GM21423 (cell line): ENCODE data around the gene C5.
"Not testable (repeated sequence)": the region's sequence is repeated elsewhere in the genome, so short reads cannot be mapped to it uniquely, and the experiment has no call there.

Experiments used
- ATAC-seq: cut with Tn5 transposase; IDR thresholded peaks from one replicate; pipeline ENCODE4 v1.9.1; 2021; ENCODE audit warnings: mild to moderate bottlenecking, moderate library complexity; ENCODE audit not compliant: unreplicated experiment

Gene C5

GRCh38 chr9:121050128-121050988 lies at the start of gene C5:
TSS of gene C5 (minus strand) at chr9:121050275. CDS start at chr9:121050246, 29 bp downstream.
- ATAC-seq, result no peak

GRCh38 chr9:121098567-121099198 lies 48.6 kb upstream of the C5 start:
- ATAC-seq, result no peak

GRCh38 chr9:121095057-121095456 lies 45.0 kb upstream of the C5 start:
- ATAC-seq, result no peak

GRCh38 chr9:121090743-121091142 lies 40.7 kb upstream of the C5 start:
- not testable (repeated sequence) for ATAC-seq

GRCh38 chr9:121088576-121088975 lies 38.5 kb upstream of the C5 start:
- ATAC-seq, result no peak

GRCh38 chr9:121085661-121086060 lies 35.6 kb upstream of the C5 start:
- ATAC-seq, result no peak

- ATAC-seq, result no peak
Observed at GRCh38 chr9:121082075-121082474, 32.0 kb upstream of the C5 start.

GRCh38 chr9:121075251-121076036 lies 25.4 kb upstream of the C5 start:
- peak; percentile 8 for ATAC-seq

GRCh38 chr9:121074370-121075250 lies 24.5 kb upstream of the C5 start, which contains the start of gene CNTRL:
TSS of gene CNTRL (plus strand) at chr9:121074955. CDS start at chr9:121088327, 13,372 bp downstream.
- peak; percentile 69 for ATAC-seq

GRCh38 chr9:121073038-121073437 lies 23.0 kb upstream of the C5 start:
- no peak for ATAC-seq

- ATAC-seq, result peak; percentile 41
Observed at GRCh38 chr9:121071756-121072421, 21.8 kb upstream of the C5 start.

- peak; percentile 7 for ATAC-seq
Observed at GRCh38 chr9:121071370-121071755, 21.3 kb upstream of the C5 start.

GRCh38 chr9:121069396-121069795 lies 19.3 kb upstream of the C5 start:
- ATAC-seq, result no peak

- no peak for ATAC-seq
Observed at GRCh38 chr9:121067640-121068039, 17.6 kb upstream of the C5 start.

- ATAC-seq, result no peak
Observed at GRCh38 chr9:121066850-121067249, 16.8 kb upstream of the C5 start.

- no peak for ATAC-seq
Observed at GRCh38 chr9:121059998-121060636, 10.0 kb upstream of the C5 start.

GRCh38 chr9:121059513-121059912 lies 9.4 kb upstream of the C5 start:
- ATAC-seq, result no peak

GRCh38 chr9:121057821-121058220 lies 7.7 kb upstream of the C5 start:
- no peak for ATAC-seq

- ATAC-seq, result peak; percentile 49
Observed at GRCh38 chr9:121055642-121056143, 5.6 kb upstream of the C5 start.
